Prostate gland (tissue), 2 donors: ENCODE results near the gene EHD3. TPM values are rescaled to one million over a fixed set of nuclear protein-coding genes. Genes with fewer than 3 reads are reported as not detected.

ENCODE experiments used
- DNase-seq: peaks from one replicate; pipeline ENCODE4 v3.0.0-alpha.2; 2019; ENCODE audit warnings: low spot score
- H3K27ac ChIP-seq, 2 donors: fragments of 200-600 bp; sonication (generic); 2 replicates each; pipeline ENCODE4 v1.5.1; 2017 to 2019
- H3K27me3 ChIP-seq: fragments of 200-600 bp; sonication (generic); replicated peaks from 2 replicates; pipeline ENCODE4 v1.5.1; 2019; ENCODE audit not compliant: insufficient read depth
- H3K36me3 ChIP-seq, 2 donors: fragments of 200-600 bp; sonication (generic); 1 replicate in 1 of 2; 2 replicates in 1 of 2; pipeline versions ENCODE4 v1.5.1 to v1.8.1; 2017 to 2019
- H3K4me1 ChIP-seq: fragments of 200-600 bp; sonication (generic); replicated peaks from 2 replicates; pipeline ENCODE4 v1.5.1; 2019
- H3K4me3 ChIP-seq, 2 donors: fragments of 200-600 bp; sonication (generic); 2 replicates each; pipeline ENCODE4 v1.5.1; 2017 to 2019
- H3K9me3 ChIP-seq: fragments of 200-600 bp; sonication (generic); 2 replicates; pipeline ENCODE4 v1.5.1; 2017
- POLR2A ChIP-seq: fragments of 450-650 bp; IDR thresholded peaks from one replicate; pipeline ENCODE4 v1.6.1; 2016; ENCODE audit warnings: antibody characterized with exemption, mild to moderate bottlenecking
- POLR2AphosphoS5 ChIP-seq: sonication (generic); formaldehyde crosslinking; IDR thresholded peaks from one replicate; pipeline ENCODE4 v1.6.1; 2017; ENCODE audit warnings: antibody characterized with exemption
- WGBS: methylation state at CpG from one replicate; pipeline ENCODE4 v1.1.5; 2018; 5-methylcytosine and 5-hydroxymethylcytosine counted together
- intact Hi-C: fragments of 100-400 bp; cut with DNase I; formaldehyde crosslinking; loops from one replicate; pipeline ENCODE4 v1.14.2; 2022
- total RNA-seq, 2 donors: library from RNA; depleted of rRNA; stranded (reverse); fragments of >200 nt; gene quantifications; one replicate each; pipeline ENCODE4 v1.1.0, GENCODE V29; 2016
- TF ChIP-seq, protein P1 (sequence below), 4 experiments: fragments of 200-600 bp in 2 of 4; fragments of 450-650 bp in 2 of 4; sonication (generic) in 2 of 4; IDR thresholded peaks; 1 replicate in 3 of 4; 2 replicates in 1 of 4; pipeline ENCODE4 v1.5.1; 2016 to 2019; ENCODE audit warnings: antibody characterized with exemption in 4 of 4, mild to moderate bottlenecking in 2 of 4, moderate library complexity in 2 of 4

EHD3 gene
- total RNA-seq, 2 donors from 2014 or later: 7.2 to 7.9 TPM

DNA sequence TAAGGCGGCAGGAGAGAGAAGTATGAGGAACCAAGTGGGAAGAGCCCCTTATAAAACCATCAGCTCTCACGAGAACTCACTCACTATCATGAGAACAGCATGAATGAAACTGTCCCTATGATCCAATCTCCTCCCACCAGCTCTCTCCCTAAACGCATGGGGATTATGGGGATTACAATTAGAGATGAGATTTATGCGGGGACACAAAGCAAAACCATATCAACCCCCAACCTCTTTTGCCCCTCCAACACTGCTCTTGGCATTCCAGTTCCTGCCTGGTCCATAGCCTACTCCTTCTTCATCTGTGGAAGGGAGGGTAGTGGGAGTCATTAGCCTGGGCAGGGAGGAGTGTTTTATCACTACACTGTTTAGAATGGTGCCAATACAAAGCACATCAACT, 1.4 kb upstream of the EHD3 start:
- Histone ChIP-seq H3K36me3 (no peaks in the 10 kb centered on the region), H3K4me3 (no peak overlapping the region), H3K4me1 (peaks cover 2% of the 10 kb centered on the region), H3K27me3 (no peaks in the 10 kb centered on the region), H3K9me3 (no peaks in the 10 kb centered on the region), H3K27ac (no peak overlapping the region)
- 90% methylated on average over 4 of the region's 4 CpGs for WGBS
- intact Hi-C loops: loop anchor here (5.0 to 10.0 kb wide), 2 partner anchors 100 to 782 kb away; partner anchors contain the start of gene MEMO1
- TF ChIP-seq, protein P1, sequence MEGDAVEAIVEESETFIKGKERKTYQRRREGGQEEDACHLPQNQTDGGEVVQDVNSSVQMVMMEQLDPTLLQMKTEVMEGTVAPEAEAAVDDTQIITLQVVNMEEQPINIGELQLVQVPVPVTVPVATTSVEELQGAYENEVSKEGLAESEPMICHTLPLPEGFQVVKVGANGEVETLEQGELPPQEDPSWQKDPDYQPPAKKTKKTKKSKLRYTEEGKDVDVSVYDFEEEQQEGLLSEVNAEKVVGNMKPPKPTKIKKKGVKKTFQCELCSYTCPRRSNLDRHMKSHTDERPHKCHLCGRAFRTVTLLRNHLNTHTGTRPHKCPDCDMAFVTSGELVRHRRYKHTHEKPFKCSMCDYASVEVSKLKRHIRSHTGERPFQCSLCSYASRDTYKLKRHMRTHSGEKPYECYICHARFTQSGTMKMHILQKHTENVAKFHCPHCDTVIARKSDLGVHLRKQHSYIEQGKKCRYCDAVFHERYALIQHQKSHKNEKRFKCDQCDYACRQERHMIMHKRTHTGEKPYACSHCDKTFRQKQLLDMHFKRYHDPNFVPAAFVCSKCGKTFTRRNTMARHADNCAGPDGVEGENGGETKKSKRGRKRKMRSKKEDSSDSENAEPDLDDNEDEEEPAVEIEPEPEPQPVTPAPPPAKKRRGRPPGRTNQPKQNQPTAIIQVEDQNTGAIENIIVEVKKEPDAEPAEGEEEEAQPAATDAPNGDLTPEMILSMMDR (IDR thresholded peaks at IDR 0.05): no peak
- TF ChIP-seq POLR2A: no peak
- no peak for TF ChIP-seq POLR2AphosphoS5
- DNase-seq: no peak

DNA sequence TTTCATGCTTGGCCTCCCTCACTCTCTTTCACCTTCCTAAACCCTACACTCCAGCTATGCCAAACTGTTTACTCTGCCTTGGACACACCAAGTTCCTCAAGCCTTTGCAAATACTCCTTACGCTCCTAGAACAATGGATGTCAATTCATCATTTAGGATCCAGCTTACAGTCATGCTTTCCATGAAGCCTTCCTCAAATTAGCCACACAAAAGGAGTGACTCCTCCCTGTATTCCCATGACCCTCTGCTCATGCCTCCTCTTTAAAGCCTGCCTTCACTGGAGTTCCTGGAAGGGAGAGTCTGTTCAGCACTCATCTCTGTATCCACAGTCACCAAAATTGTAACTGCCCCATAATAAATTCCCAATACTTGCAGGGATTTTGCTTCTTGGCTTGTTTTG, 721 bp upstream of the EHD3 start:
- H3K4me3 ChIP-seq: no peak overlapping the region
- TF ChIP-seq POLR2AphosphoS5 (no peak), POLR2A (no peak)
- TF ChIP-seq, protein P1 (IDR thresholded peaks at IDR 0.05): no peak
- no peak overlapping the region for H3K27ac ChIP-seq
- H3K9me3 ChIP-seq: no peaks in the 10 kb centered on the region
- WGBS: 47% methylated on average over 1 of the region's 1 CpG
- H3K27me3 ChIP-seq: no peaks in the 10 kb centered on the region
- no peaks in the 10 kb centered on the region for H3K36me3 ChIP-seq
- no peak for DNase-seq
- peaks cover 2% of the 10 kb centered on the region for H3K4me1 ChIP-seq
- intact Hi-C loops: loop anchor here (5.0 to 10.0 kb wide), 2 partner anchors 99 to 782 kb away; partner anchors contain the start of gene MEMO1

DNA sequence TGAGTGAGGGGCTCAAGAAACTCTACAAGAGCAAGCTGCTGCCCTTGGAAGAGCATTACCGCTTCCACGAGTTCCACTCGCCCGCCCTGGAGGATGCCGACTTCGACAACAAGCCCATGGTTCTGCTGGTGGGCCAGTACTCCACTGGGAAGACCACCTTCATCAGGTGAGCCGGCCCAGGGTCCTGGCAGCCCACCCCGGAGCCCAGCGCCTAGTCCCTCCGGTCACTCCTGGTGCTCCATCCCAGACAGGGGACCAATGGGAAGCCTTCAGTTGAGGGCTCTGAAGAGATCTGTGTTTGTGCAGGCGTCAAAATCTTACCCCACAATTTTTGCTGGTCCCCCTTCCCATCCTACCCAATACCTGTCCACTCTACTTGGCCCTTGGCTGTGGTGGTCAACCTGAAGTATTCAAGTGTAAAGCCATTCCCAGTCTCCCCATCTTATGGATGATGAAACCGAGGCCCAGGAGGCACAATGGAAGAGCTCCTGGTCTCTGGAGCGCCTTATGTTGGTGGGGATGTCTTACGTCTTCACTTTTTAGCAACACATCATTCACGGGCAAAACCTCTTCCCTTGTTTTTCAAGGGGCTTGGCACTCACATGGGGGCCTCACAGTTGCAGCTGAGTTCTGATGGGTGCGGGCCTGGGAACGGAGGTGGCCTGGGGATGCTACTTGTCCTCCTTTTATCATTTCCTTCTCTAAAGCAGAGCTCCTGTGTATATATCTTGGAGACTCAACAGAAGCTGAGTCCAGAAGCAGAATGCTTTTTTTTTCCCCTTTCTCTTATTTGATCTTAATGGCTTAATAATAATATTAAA, 941 bp downstream of the EHD3 start:
- intact Hi-C loops: loop anchor here (5.0 to 10.0 kb wide), 4 partner anchors 82 to 780 kb away; partner anchors contain the start of gene MEMO1
- 52% methylated on average over 17 of the region's 17 CpGs for WGBS
- Histone ChIP-seq H3K36me3 (no peaks in the 10 kb centered on the region), H3K27ac (peak overlapping the region; percentile 48 to 66), H3K4me1 (peaks cover 2% of the 10 kb centered on the region), H3K4me3 (peak overlapping the region; percentile 50 to 54), H3K9me3 (no peaks in the 10 kb centered on the region), H3K27me3 (no peaks in the 10 kb centered on the region)
- TF ChIP-seq, protein P1 (IDR thresholded peaks at IDR 0.05): no peak
- TF ChIP-seq POLR2A: no peak
- TF ChIP-seq POLR2AphosphoS5: no peak
- DNase-seq: no peak

DNA sequence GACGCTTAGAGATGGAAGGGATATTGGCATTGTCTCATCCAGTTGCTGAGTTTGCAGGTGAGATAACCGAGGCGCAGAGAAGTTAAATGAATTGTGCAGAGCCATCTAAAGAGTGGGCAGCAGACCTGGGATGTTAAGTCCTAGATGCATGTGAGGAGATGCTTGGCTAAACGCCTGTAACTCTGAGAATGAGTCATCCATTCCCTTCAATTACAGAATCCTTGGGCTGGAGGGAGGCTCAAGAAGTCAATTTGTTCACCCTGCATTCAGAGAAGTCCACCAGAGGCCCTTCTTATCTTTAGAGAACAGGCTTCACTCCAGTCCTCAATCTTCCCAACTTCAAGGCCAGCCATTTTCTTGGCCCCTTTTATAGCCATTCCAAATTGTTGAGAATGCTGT, 1.6 kb downstream of the EHD3 start:
- WGBS: 78% methylated on average over 4 of the region's 4 CpGs
- TF ChIP-seq, protein P1 (IDR thresholded peaks at IDR 0.05): no peak
- TF ChIP-seq POLR2A: no peak
- TF ChIP-seq POLR2AphosphoS5: no peak
- no peaks in the 10 kb centered on the region for H3K27me3 ChIP-seq
- H3K36me3 ChIP-seq: no peaks in the 10 kb centered on the region
- intact Hi-C loops: loop anchor here (5.0 to 10.0 kb wide), 3 partner anchors 82 to 779 kb away; partner anchors contain the start of gene MEMO1
- DNase-seq: no peak
- peaks cover 2% of the 10 kb centered on the region for H3K4me1 ChIP-seq
- H3K4me3 ChIP-seq: no peak overlapping the region
- no peaks in the 10 kb centered on the region for H3K9me3 ChIP-seq
- H3K27ac ChIP-seq: no peak overlapping the region
